H7 (cell line): Measurements from ENCODE around the gene UNC13C. TPM values are rescaled to one million over a fixed set of nuclear protein-coding genes. Genes with fewer than 3 reads are reported as not detected.

Experiments
- DNase-seq: peaks from one replicate; pipeline ENCODE4 v3.0.0; 2012
- H3K27me3 ChIP-seq: 2 replicates; pipeline ENCODE4 v1.6.0; 2011; ENCODE audit warnings: mild to moderate bottlenecking, low read length; ENCODE audit not compliant: control insufficient read depth, insufficient read depth
- H3K36me3 ChIP-seq: replicated peaks from 2 replicates; pipeline ENCODE4 v1.5.1; 2011; ENCODE audit warnings: low read length; ENCODE audit not compliant: control insufficient read depth, insufficient read depth
- H3K4me3 ChIP-seq: 2 replicates; pipeline ENCODE4 v1.5.1; 2011; ENCODE audit warnings: low read depth, mild to moderate bottlenecking, control low read depth, low read length, moderate library complexity; ENCODE audit not compliant: insufficient read depth
- total RNA-seq: library from RNA; depleted of rRNA; stranded (reverse); fragments of >200 nt; shearing (Covaris generic); gene quantifications from 2 replicates; pipeline ENCODE4 v1.2.3, GENCODE V29; 2014

UNC13C gene
- total RNA-seq, 1 experiment from 2014 or later: 0.03 TPM

GRCh38 chr15:54528021-54528420 lies 549.8 kb downstream of the UNC13C start:
- H3K36me3 ChIP-seq: no peaks in the 10 kb centered on the region
- H3K27me3 ChIP-seq: no peaks in the 10 kb centered on the region
- H3K4me3 ChIP-seq: no peak overlapping the region
- DNase-seq: no peak

DNA sequence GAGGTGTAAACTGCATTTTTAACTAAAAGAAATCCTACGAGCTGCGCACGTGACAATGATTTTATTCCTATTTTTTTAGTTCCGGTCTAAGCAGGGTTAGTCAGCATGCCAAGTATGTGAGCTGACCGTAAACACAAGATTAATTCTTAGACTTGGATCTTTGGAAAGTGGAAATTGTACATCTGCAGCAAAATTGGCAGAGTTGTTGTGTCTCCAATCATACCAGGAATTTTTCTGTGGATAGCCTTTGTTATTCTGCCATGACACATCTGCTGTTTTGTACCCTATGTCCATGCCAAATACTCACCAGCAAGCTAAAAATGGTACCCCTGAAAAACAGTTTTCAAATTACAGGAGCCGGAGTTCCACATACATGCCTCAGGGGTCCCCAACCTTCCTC lies 562.5 kb downstream of the UNC13C start:
- no peak overlapping the region for H3K4me3 ChIP-seq
- no peak for DNase-seq
- H3K36me3 ChIP-seq: no peaks in the 10 kb centered on the region
- H3K27me3 ChIP-seq: no peaks in the 10 kb centered on the region

GRCh38 chr15:54547491-54547890 lies 569.2 kb downstream of the UNC13C start:
- Histone ChIP-seq H3K4me3 (no peak overlapping the region), H3K27me3 (no peaks in the 10 kb centered on the region), H3K36me3 (no peaks in the 10 kb centered on the region)
- DNase-seq: no peak

DNA sequence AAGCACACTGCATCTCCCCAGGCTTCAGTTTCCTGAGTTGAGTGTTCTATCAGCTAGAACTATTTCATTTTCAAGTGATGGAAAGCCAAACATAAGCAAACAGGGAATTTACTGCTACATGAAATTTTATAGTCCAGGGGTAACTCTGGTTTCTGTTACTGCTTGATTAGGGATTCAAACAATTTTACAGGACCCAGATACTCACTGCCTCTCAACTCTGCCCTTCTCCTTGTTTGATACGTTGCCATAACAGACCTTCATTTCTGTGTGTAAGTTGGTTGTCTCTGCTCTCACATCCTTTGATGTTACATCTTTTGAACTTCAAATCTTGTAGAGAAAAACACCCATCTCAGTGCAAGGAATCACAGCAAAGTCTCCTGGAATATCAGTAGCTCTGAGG lies 572.7 kb downstream of the UNC13C start:
- no peaks in the 10 kb centered on the region for H3K27me3 ChIP-seq
- no peaks in the 10 kb centered on the region for H3K36me3 ChIP-seq
- DNase-seq: no peak
- no peak overlapping the region for H3K4me3 ChIP-seq

GRCh38 chr15:54556231-54556630 lies 578.0 kb downstream of the UNC13C start:
- DNase-seq: no peak

GRCh38 chr15:54559405-54560069 lies 581.3 kb downstream of the UNC13C start:
- H3K4me3 ChIP-seq: no peak overlapping the region
- H3K36me3 ChIP-seq: no peaks in the 10 kb centered on the region
- no peaks in the 10 kb centered on the region for H3K27me3 ChIP-seq
- no peak for DNase-seq

More at GRCh38 chr15:54556231-54556630, 578.0 kb downstream of the UNC13C start:
- H3K4me3 ChIP-seq: no peak overlapping the region
- H3K27me3 ChIP-seq: no peaks in the 10 kb centered on the region
- H3K36me3 ChIP-seq: no peaks in the 10 kb centered on the region

DNA sequence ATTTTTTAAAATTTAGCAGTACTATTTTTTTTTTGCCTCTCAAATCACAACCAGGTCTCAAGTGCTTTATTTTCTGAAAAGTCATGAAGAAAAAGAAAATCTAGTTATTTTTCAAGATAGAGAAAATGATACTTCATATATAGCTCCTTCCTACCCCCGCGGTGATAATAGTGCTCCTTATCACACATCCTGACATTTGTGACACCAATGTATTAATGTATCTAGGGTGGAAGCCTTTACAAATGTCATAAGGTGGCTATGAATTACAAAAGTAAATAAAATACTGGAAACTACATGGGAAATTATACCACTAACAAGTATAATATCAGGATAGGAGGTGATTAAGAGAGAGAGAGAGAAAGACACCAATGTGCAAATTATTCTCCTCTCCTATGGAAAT lies 582.2 kb downstream of the UNC13C start:
- H3K4me3 ChIP-seq: no peak overlapping the region
- H3K36me3 ChIP-seq: no peaks in the 10 kb centered on the region
- no peaks in the 10 kb centered on the region for H3K27me3 ChIP-seq
- DNase-seq: no peak

- DNase-seq: no peak
- Histone ChIP-seq H3K4me3 (no peak overlapping the region), H3K27me3 (no peaks in the 10 kb centered on the region), H3K36me3 (no peaks in the 10 kb centered on the region)
Observed at GRCh38 chr15:54564166-54564565, 585.9 kb downstream of the UNC13C start.

DNA sequence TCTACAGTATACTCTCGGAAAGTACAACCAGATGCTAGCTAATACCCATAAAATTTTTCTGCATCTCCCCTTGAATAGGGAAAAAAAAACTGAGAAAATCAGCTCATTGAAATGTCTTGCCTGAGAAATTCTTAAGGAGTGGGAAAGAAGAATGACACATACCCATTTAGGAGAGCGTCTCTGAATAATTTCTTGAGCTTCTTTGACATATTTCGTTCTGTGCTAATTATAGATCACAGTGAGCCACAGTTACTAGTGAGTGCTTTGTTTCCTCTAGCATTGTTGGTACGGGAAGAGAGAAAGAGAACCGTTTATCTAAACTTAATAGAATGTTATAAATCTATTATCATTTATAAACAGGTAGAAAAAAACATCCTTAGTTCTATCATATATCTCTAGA lies 588.4 kb downstream of the UNC13C start:
- Histone ChIP-seq H3K36me3 (no peaks in the 10 kb centered on the region), H3K27me3 (no peaks in the 10 kb centered on the region), H3K4me3 (no peak overlapping the region)
- no peak for DNase-seq

GRCh38 chr15:54567408-54568035 lies 589.3 kb downstream of the UNC13C start:
- Histone ChIP-seq H3K27me3 (no peaks in the 10 kb centered on the region), H3K4me3 (no peak overlapping the region), H3K36me3 (no peaks in the 10 kb centered on the region)
- no peak for DNase-seq

DNA sequence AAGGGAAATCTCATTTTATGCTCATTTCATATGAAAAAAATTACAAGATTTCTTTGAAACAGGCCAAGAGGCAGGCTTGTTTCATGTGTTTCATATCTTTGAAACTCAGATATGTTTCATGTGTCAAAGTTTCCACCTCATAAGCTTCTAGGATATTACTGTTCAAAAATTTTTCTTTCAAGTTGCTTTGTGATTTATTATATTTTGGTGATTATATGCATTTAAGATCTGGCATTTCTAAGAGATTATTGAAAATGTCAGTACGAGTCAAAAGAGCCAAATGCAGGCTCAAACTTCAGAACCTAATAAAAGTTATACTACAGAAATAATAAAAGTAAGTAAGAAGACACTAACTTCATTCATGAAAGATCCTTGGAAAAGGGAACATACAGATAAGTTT lies 590.1 kb downstream of the UNC13C start:
- no peaks in the 10 kb centered on the region for H3K27me3 ChIP-seq
- H3K4me3 ChIP-seq: no peak overlapping the region
- no peaks in the 10 kb centered on the region for H3K36me3 ChIP-seq
- DNase-seq: no peak

GRCh38 chr15:54571576-54571975 lies 593.3 kb downstream of the UNC13C start:
- no peak for DNase-seq
- Histone ChIP-seq H3K4me3 (no peak overlapping the region), H3K27me3 (no peaks in the 10 kb centered on the region), H3K36me3 (no peaks in the 10 kb centered on the region)

DNA sequence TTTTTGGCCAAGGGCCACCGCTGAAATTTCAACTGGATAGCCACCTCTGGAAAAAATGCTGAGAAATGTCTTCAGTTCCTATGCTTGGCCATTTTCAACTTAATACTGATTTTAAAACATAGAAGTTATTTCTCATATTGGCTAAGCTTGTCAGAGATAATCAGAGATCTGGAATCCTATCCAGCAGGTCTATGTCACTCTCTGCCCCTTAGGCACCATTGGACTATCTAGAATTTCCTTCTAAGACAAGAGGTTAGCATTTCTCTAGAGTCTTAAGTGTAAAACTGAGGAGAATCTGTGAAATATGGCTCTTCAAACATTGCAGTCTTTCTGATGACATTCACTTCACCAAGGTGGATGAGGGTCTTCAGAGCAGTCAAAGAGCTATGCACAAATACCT lies 597.3 kb downstream of the UNC13C start:
- no peaks in the 10 kb centered on the region for H3K36me3 ChIP-seq
- H3K27me3 ChIP-seq: no peaks in the 10 kb centered on the region
- no peak for DNase-seq
- no peak overlapping the region for H3K4me3 ChIP-seq

DNA sequence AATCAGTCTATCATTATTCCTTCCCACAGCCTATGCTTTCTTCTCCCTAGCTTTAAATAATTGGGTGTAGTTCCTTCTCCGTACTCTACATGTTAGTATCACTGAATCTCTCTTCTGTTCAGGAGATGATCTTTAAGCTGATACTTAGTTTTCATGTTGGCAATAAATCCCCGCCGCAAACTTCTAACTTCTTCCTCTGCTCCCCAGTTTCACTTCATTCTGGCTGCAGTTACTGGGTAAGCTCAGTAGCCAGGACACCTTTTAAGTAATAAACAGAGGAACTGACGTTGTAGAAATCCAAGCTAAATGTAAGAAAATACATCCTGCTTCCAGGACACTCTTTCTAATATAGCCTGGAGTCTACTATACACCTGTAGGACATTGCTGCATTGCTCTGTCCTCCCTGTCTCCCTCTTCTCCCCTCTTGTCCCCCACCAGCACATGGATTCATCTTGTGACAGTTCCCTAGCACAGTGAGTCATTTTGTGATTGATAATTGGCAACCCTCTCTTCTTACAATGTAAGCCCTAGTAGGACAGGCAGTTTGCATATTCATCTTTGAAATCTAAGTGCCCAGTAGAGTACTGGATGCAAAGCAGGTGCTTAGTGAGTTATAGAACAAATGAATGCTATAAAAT lies 598.2 kb downstream of the UNC13C start:
- Histone ChIP-seq H3K27me3 (no peaks in the 10 kb centered on the region), H3K4me3 (no peak overlapping the region), H3K36me3 (no peaks in the 10 kb centered on the region)
- DNase-seq: no peak

DNA sequence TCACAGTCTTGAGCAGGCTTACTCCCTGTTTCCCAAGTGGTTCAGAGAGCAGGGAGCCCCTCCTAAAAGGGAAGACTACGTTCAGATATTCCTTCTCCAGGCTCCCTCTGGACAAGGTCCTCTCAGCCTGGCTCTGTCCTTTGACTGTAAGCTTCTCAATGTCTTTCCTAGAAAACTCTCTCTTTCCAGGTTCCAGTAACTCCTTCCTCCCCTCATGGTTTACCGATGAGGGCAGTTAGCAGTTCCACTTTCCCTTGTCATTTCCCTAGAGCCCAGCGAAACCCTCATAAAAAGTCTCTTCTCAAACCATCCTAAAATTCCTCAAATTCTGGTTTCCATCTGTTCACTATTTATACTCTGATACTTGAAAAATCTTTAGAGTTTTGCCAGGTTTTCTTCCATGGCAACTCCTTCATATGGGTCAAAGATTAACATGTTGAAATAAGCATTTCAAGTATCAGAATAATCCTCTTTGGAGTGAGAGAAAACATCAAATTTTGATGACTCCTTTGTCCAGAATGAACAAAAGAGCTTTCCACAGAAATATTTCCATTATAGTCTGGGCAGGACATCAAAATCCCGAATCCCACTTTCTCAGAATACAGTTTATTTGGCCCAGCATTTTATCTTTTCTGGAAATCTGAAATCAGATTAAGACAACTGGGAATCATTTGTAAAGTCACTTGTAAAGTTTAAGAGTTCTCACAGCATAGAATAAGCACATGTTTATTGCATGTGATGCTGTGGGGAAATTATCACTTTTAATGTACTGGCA lies 599.4 kb downstream of the UNC13C start:
- H3K4me3 ChIP-seq: no peak overlapping the region
- H3K27me3 ChIP-seq: no peaks in the 10 kb centered on the region
- no peaks in the 10 kb centered on the region for H3K36me3 ChIP-seq
- no peak for DNase-seq
